Heart left ventricle (tissue), 16 donors: Measurements from ENCODE around the gene RHOB. TPM values are rescaled to one million over a fixed set of nuclear protein-coding genes. Genes with fewer than 3 reads are reported as not detected.
A peak's percentile ranks its signal among the peaks of the same experiment; 100 is the strongest.

ENCODE experiments used
- ATAC-seq, 4 donors: fragments of 200-7000 bp; cut with Tn5 transposase; one replicate each; pipeline ENCODE4 v1.9.1; 2020 to 2022; ENCODE audit warnings: moderate library complexity in 4 of 4, mild to moderate bottlenecking in 3 of 4, moderate number of reproducible peaks in 1 of 4
- DNase-seq, 5 donors: peaks; one replicate each; pipeline ENCODE4 v3.0.0-alpha.2; 2020
- H3K27ac ChIP-seq, 12 donors: fragments of 200-600 bp; sonication (generic) in 4 of 12; one replicate each; pipeline versions ENCODE4 v1.5.0 to v1.8.0; 2016 to 2022; ENCODE audit warnings: mild to moderate bottlenecking in 2 of 12
- H3K27me3 ChIP-seq, 9 donors: fragments of 200-600 bp; sonication (generic) in 2 of 9; one replicate each; pipeline versions ENCODE4 v1.5.1 to v1.8.0; 2016 to 2022; ENCODE audit warnings: mild to moderate bottlenecking in 3 of 9
- H3K36me3 ChIP-seq, 9 donors: fragments of 200-600 bp; sonication (generic) in 2 of 9; one replicate each; pipeline versions ENCODE4 v1.5.0 to v1.8.0; 2018 to 2022; ENCODE audit warnings: mild to moderate bottlenecking in 2 of 9
- H3K4me1 ChIP-seq, 12 donors: fragments of 200-600 bp; sonication (generic) in 4 of 12; one replicate each; pipeline versions ENCODE4 v1.5.0 to v1.8.0; 2016 to 2022; ENCODE audit warnings: mild to moderate bottlenecking in 3 of 12
- H3K4me3 ChIP-seq, 12 donors: fragments of 200-600 bp; sonication (generic) in 4 of 12; one replicate each; pipeline versions ENCODE4 v1.5.0 to v1.8.0; 2017 to 2022; ENCODE audit warnings: mild to moderate bottlenecking in 9 of 12, moderate library complexity in 4 of 12
- H3K9me3 ChIP-seq, 12 donors: fragments of 200-600 bp; sonication (generic) in 4 of 12; one replicate each; pipeline versions ENCODE4 v1.5.0 to v1.8.0; 2016 to 2022; ENCODE audit warnings: mild to moderate bottlenecking in 1 of 12
- POLR2A ChIP-seq, 2 donors: fragments of 450-650 bp; IDR thresholded peaks; one replicate each; pipeline ENCODE4 v1.6.1; 2017; ENCODE audit warnings: antibody characterized with exemption in 2 of 2, mild to moderate bottlenecking in 2 of 2, moderate library complexity in 2 of 2
- WGBS, 4 donors: extraction: QIAGEN DNeasy Blood & Tissue Kit in 2 of 4; methylation state at CpG; one replicate each; pipeline versions ENCODE4 v1.1.5 to v1.1.7; 2013 to 2018; 5-methylcytosine and 5-hydroxymethylcytosine counted together
- intact Hi-C, 10 donors: fragments of 100-400 bp; cut with DNase I; formaldehyde crosslinking; loops; one replicate each; pipeline versions ENCODE4 v1.11.1 to v1.14.2; 2022
- long read RNA-seq, 3 donors: library from polyadenylated mRNA; unstranded; transcript quantifications; one replicate each; pipeline ENCODE4 v2.0.0, GENCODE V29; 2020 to 2021
- polyA plus RNA-seq, 2 donors: library from polyadenylated mRNA; stranded (reverse); fragments of 200-250 nt; gene quantifications; one replicate each; pipeline ENCODE4 v1.2.3, GENCODE V29; 2013
- total RNA-seq, 9 donors: library from RNA; depleted of rRNA in 2 of 9; stranded (reverse); fragments of >200 nt in 2 of 9; fragmentation: NEBNext Ultra II Directional in 3 of 9; extraction: Animal tissue kit (Norgen Biotek cat#: 25700) in 3 of 9; gene quantifications; one replicate each; pipeline versions ENCODE4 v1.1.0 to v1.2.4, GENCODE V29; 2016 to 2023
- TF ChIP-seq, protein P1 (sequence below), 12 donors: fragments of 200-600 bp; sonication (generic) in 4 of 12; IDR thresholded peaks; one replicate each; pipeline versions ENCODE4 v1.5.0 to v1.8.0; 2018 to 2022; ENCODE audit warnings: antibody characterized with exemption in 12 of 12, mild to moderate bottlenecking in 5 of 12
- donor health status: ischemic (EF 13 %, LVEDD 7.1; RV severe dilation, severe dysfunction).
- donor health status: healthy with polysubstance abuse.
- donor health status: DM: no; HTN: yes; CAD: no.
- donor health status: DM: no; HTN: no; CAD: no.
- donor health status: ischemic (EF 25% LVEDD 6.9; RV normal size, moderate dysfunction).
- donor health status: ischemic (EF 25% LVEDD 5.7; RV mildly dilated, moderate dysfunction).
- donor health status: healthy.
- donor health status: DM: yes; HTN: yes; CAD: no.
- donor health status: ischemic (EF 35%, LVEDD 5.7; RV mildly dilated, moderate dysfunction).
- donor health status: nonischemic (EF 11% LVEDD 7.7; RV severe dilation, severe dysfunction).
- donor health status: DM: yes; HTN: yes; CAD: no.
- donor health status: PGD.
- donor health status: ischemic (EF 29% LVEDD 5.4; RV normal size, mild dysfunction).
- donor health status: nonischemic (EF 23%, LVEDD 6.1; RV moderate dilation, normal function).

The RHOB gene
- 100 to 1,000 TPM; 105 to 429 (median 169) TPM for total RNA-seq
- polyA plus RNA-seq = 100 to 1,000 TPM; 136 to 238 TPM
- long read RNA-seq, donor 1, transcript RHOB-201 (1 exons, 2,372 nt) = major isoform, 67 of 67 reads
- long read RNA-seq, donor 1, partial matches to known transcripts = 0 of 67 reads
- long read RNA-seq, donor 1, other reads (novel, unspliced or antisense) = 0 of 67 reads
- long read RNA-seq, donor 2, transcript RHOB-201 (1 exons, 2,372 nt) = major isoform, 170 of 170 reads
- long read RNA-seq, donor 2, partial matches to known transcripts = 0 of 170 reads
- long read RNA-seq, donor 2, other reads (novel, unspliced or antisense) = 0 of 170 reads
- long read RNA-seq, donor 3, transcript RHOB-201 (1 exons, 2,372 nt) = major isoform, 63 of 63 reads
- long read RNA-seq, donor 3, partial matches to known transcripts = 0 of 63 reads
- long read RNA-seq, donor 3, other reads (novel, unspliced or antisense) = 0 of 63 reads

DNA sequence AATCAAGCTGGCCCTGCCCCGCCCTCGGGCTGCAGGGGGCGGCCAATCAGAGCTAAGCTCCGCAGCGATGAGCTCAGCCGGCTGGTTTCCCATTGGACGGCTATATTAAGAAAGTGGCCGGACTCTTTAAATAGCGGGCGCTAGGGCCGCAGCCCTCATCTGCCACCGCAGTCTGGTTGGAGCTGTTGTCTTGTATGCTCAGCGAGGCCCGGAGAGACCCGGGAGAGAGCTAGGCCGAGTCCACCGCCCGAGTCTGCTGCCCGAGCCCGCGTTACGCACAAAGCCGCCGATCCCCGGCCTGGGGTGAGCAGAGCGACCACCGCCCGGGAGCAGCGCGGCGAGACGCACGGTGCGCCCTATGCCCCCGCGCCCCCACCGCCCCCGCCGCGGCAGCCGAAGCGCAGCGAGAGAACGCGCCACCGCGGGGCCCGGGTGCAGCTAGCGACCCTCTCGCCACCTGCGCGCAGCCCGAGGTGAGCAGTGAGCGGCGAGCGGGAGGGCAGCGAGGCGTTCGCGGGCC, at the start of gene RHOB:
TSS of gene RHOB (plus strand) at position 158 of the 520 bp plus-strand sequence. CDS start 392 bp downstream, outside the sequence.
- ATAC-seq (peak; percentile 87 to 94 (median 88)), DNase-seq (peak; percentile 96 to 98 (median 98))
- no peaks in the 10 kb centered on the region for H3K27me3 ChIP-seq
- WGBS, 4 donors = 0 to 1% (median 0%) methylated on average over 20 to 60 of the region's 60 CpGs; no CpG with 5 or more reads in 1 of the 4 donors
- peak within 1 kb of the TSS; percentile 94 to 100 (median 98) for H3K27ac ChIP-seq
- peaks cover 0 to 58% (median 36%) of the 10 kb centered on the region in 12 donors for H3K4me1 ChIP-seq
- intact Hi-C loops = loop anchor here in 9 of 10 donors (1.0 to 10.0 kb wide), 8 partner anchors 148 to 190 kb away; no protein-coding TSS in a partner anchor
- no peaks in the 10 kb centered on the region for H3K9me3 ChIP-seq
- TF ChIP-seq, protein P1, sequence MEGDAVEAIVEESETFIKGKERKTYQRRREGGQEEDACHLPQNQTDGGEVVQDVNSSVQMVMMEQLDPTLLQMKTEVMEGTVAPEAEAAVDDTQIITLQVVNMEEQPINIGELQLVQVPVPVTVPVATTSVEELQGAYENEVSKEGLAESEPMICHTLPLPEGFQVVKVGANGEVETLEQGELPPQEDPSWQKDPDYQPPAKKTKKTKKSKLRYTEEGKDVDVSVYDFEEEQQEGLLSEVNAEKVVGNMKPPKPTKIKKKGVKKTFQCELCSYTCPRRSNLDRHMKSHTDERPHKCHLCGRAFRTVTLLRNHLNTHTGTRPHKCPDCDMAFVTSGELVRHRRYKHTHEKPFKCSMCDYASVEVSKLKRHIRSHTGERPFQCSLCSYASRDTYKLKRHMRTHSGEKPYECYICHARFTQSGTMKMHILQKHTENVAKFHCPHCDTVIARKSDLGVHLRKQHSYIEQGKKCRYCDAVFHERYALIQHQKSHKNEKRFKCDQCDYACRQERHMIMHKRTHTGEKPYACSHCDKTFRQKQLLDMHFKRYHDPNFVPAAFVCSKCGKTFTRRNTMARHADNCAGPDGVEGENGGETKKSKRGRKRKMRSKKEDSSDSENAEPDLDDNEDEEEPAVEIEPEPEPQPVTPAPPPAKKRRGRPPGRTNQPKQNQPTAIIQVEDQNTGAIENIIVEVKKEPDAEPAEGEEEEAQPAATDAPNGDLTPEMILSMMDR (IDR thresholded peaks at IDR 0.05) = no peak
- peak; percentile 2 to 100 for TF ChIP-seq POLR2A (IDR thresholded peaks at IDR 0.05)
- H3K4me3 ChIP-seq = peak within 1 kb of the TSS; percentile 77 to 99 (median 95)
- H3K36me3 ChIP-seq = peaks cover 0 to 22% (median 18%) of the 10 kb centered on the region in 9 donors

DNA sequence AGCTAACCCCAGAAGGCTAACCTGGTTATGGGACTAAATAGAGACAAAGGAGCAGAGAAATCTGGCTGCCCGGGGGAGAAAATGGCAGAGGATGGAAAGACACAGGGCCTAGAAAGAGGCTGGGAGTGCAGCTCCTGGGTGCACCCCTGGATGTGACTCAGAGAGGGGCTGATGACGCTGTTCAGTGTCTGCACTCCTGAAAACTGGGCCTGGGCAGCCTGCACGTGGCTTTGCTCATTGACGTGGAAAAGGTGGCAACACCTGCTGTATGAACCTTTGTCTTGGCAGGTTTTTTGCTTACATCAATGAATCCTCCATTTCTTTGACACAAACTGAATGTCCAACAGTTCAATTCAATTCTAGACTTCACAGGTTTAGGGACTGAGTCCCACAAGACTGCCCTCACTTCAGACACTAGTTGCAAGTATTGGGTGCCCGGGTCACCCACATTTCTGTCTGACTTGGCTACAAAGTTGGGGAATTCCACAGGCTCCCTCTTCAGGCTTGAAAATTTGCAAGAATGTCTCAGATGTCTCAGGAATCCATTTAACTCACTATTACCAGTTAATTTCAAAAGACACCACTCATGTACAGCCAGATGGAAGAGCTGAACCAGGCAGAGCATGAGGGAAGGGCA, 48.9 kb upstream of the RHOB start:
- no peaks in the 10 kb centered on the region for H3K9me3 ChIP-seq
- H3K27me3 ChIP-seq = no peaks in the 10 kb centered on the region
- no peaks in the 10 kb centered on the region for H3K36me3 ChIP-seq
- H3K4me3 ChIP-seq = no peak overlapping the region
- no peak for TF ChIP-seq POLR2A (IDR thresholded peaks at IDR 0.05)
- TF ChIP-seq, protein P1 (IDR thresholded peaks at IDR 0.05) = no peak
- H3K27ac ChIP-seq = no peak overlapping the region
- no peak for ATAC-seq
- no peak for DNase-seq
- intact Hi-C loops = loop anchor here in 1 of 10 donors (10.0 kb wide), 1 partner anchor 567 kb away; no protein-coding TSS in a partner anchor
- 81 to 93% (median 86%) methylated on average over 5 of the region's 5 CpGs for WGBS, 4 donors
- H3K4me1 ChIP-seq = no peaks in the 10 kb centered on the region

DNA sequence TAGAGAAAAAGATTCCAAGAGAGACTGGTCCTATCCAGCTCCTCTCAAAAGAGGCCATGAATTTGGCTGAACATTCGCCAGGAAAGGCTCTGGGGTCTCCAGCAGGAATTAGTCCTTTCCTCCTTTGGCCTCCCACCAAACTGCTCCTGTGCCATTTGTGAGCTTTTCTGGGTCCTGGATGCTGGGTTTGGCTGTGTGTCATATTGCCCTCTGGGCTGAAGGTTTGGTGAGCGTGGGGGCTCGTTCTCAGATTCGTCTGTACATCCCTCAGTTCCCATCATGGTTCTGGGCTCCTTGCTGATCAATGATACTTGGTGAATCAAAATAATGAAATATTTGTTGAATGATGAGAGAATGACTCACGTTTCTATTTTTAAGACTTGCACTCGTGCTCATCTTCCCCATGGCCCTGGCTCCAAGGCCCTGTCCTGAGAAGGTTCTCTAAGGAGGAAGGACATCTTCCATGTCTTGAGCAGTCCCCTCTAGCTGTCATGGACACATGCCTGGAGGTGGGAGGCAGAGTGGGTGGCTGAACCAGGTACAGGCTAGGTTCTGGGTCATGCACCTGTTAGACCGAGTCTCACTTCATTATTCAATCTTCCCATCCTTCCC, 47.8 kb upstream of the RHOB start:
- Histone ChIP-seq H3K4me1 (no peaks in the 10 kb centered on the region), H3K27ac (no peak overlapping the region), H3K9me3 (no peaks in the 10 kb centered on the region), H3K36me3 (no peaks in the 10 kb centered on the region), H3K4me3 (no peak overlapping the region), H3K27me3 (no peaks in the 10 kb centered on the region)
- no peak for ATAC-seq
- intact Hi-C loops = loop anchor here in 1 of 10 donors (10.0 kb wide), 1 partner anchor 566 kb away; no protein-coding TSS in a partner anchor
- TF ChIP-seq, protein P1 (IDR thresholded peaks at IDR 0.05) = no peak
- no peak for TF ChIP-seq POLR2A (IDR thresholded peaks at IDR 0.05)
- WGBS, 4 donors = 72 to 75% (median 74%) methylated on average over 7 of the region's 7 CpGs
- no peak for DNase-seq
